ENCODE data around the gene KRT82.

KRT82 gene

DNA sequence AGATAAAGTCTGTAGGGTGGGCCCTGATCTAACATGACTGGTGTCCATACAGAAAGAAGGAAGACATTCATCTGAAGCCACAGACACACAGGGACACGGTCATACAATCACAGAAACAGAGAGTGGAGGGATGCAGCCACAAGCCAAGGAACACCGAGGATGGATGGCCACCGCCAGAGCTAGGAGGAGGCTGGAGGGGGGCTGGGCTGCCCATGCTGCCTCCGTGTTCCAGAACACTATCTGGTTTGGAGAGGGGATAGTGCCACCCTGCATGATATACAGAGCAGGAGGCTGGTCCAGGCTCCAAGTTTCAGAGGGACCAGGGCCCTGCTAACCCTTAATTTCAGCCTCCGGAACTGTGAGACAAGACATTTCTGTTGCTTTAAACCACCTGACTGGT, 19.3 kb upstream of the KRT82 start:
- Histone ChIP-seq H3K36me3 (replicated peaks; ENCODE audit: insufficient read depth, low read length) (no peaks in the 10 kb centered on the region), H4K20me1 (ENCODE audit: insufficient read depth, low read length) (no peaks in the 10 kb centered on the region), H2AFZ (ENCODE audit: low read length) (no peak overlapping the region), H3K9me3 (replicated peaks; ENCODE audit: insufficient read depth, low read length) (no peaks in the 10 kb centered on the region), H3F3A (ENCODE audit: insufficient read depth, low read length) (no peaks in the 10 kb centered on the region), H3K27ac (ENCODE audit: low read length) (no peak overlapping the region), H3K27me3 (replicated peaks; ENCODE audit: insufficient read depth, low read length) (peaks cover 60% of the 10 kb centered on the region), H3K9ac (ENCODE audit: low read length) (no peak overlapping the region), H3K9me2 (replicated peaks; ENCODE audit: insufficient read depth, low read length) (no peaks in the 10 kb centered on the region), H3K4me1 (ENCODE audit: low read length) (no peaks in the 10 kb centered on the region), H3K4me2 (ENCODE audit: low read depth, low read length) (no peak overlapping the region), H3K4me3 (ENCODE audit: low read length) (no peak overlapping the region), H3K79me2 (ENCODE audit: low read length) (no peaks in the 10 kb centered on the region)
- no peak for TF ChIP-seq EZH2phosphoT487 (IDR thresholded peaks at IDR 0.05; ENCODE audit: low read length)
- TF ChIP-seq, protein P1, sequence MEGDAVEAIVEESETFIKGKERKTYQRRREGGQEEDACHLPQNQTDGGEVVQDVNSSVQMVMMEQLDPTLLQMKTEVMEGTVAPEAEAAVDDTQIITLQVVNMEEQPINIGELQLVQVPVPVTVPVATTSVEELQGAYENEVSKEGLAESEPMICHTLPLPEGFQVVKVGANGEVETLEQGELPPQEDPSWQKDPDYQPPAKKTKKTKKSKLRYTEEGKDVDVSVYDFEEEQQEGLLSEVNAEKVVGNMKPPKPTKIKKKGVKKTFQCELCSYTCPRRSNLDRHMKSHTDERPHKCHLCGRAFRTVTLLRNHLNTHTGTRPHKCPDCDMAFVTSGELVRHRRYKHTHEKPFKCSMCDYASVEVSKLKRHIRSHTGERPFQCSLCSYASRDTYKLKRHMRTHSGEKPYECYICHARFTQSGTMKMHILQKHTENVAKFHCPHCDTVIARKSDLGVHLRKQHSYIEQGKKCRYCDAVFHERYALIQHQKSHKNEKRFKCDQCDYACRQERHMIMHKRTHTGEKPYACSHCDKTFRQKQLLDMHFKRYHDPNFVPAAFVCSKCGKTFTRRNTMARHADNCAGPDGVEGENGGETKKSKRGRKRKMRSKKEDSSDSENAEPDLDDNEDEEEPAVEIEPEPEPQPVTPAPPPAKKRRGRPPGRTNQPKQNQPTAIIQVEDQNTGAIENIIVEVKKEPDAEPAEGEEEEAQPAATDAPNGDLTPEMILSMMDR (IDR thresholded peaks at IDR 0.05; ENCODE audit: low read length), result no peak
- TF ChIP-seq EZH2 (optimal IDR thresholded peaks at IDR 0.05; ENCODE audit: low read depth, low read length), result no peak
- no peak for DNase-seq

DNA sequence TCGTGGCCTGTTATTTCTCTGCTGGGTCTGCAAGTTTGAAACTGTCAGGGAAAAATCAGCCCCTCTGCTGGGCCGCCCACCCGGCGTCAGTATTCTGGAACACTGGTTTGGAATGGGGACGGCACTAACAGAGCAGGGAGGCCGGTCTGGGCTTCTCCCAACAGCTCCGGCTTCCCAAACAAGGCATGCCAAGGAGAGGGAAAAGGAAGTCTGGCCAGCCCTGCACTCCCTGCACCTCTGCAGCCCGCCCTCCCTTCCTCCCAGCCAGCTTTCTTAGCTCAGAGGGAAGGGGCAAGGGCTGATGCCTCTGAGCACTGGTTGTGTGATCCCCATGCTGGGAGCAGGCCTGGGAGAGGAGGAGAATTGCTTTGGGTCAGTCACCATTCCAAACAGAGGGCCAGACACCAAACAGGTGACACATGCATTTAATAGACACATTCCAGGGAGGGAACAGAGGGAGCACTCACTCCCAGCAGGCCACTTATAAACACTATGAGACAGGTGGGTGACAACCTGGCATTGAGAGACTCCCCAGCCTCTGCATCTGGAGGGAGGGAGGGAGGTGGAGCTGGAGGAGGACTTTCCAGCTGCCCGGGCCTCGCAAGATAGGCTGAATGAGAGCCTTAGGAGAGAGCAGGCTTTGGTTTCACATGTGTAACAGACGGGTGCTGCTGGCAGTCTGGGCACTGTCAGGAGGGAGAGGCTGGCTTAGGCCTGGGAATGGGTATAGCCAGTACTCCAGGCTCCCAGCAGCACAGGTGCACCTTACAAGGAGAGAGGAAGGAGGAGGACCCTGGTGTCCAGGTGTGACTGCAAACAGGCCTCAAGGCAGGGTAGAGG, 17.7 kb upstream of the KRT82 start:
- Histone ChIP-seq H3K4me2 (ENCODE audit: low read depth, low read length) (no peak overlapping the region), H3K27ac (ENCODE audit: low read length) (no peak overlapping the region), H3K27me3 (replicated peaks; ENCODE audit: insufficient read depth, low read length) (peaks cover 44% of the 10 kb centered on the region), H3K4me3 (ENCODE audit: low read length) (no peak overlapping the region), H3K9me3 (replicated peaks; ENCODE audit: insufficient read depth, low read length) (no peaks in the 10 kb centered on the region), H3K9ac (ENCODE audit: low read length) (no peak overlapping the region), H3K79me2 (ENCODE audit: low read length) (no peaks in the 10 kb centered on the region), H2AFZ (ENCODE audit: low read length) (no peak overlapping the region), H3K9me2 (replicated peaks; ENCODE audit: insufficient read depth, low read length) (no peaks in the 10 kb centered on the region), H3F3A (ENCODE audit: insufficient read depth, low read length) (no peaks in the 10 kb centered on the region), H4K20me1 (ENCODE audit: insufficient read depth, low read length) (no peaks in the 10 kb centered on the region), H3K36me3 (replicated peaks; ENCODE audit: insufficient read depth, low read length) (no peaks in the 10 kb centered on the region), H3K4me1 (ENCODE audit: low read length) (no peaks in the 10 kb centered on the region)
- TF ChIP-seq EZH2 (optimal IDR thresholded peaks at IDR 0.05; ENCODE audit: low read depth, low read length) (no peak), EZH2phosphoT487 (IDR thresholded peaks at IDR 0.05; ENCODE audit: low read length) (no peak)
- no peak for DNase-seq

DNA sequence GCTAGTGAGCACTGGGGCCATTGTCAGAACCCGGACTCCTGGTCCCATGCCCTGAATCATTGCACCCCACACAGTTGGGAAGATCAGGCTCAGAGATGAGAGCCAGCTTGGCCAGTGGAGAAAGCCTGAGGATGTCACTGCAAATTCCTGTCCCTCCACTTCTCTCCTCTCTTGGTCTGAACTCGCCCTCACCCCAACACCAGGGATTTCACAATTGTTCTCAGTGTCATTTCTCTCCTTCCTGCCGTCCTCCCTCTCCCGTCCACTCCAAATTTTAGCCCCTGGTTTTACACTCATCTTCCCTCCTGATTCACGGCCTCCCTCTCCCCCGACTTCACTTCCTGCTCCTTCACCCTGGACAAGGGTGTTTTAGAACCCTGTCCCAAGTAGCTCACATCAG, 16.9 kb upstream of the KRT82 start:
- no peak for TF ChIP-seq EZH2 (optimal IDR thresholded peaks at IDR 0.05; ENCODE audit: low read depth, low read length)
- Histone ChIP-seq H4K20me1 (ENCODE audit: insufficient read depth, low read length) (no peaks in the 10 kb centered on the region), H3K27me3 (replicated peaks; ENCODE audit: insufficient read depth, low read length) (peaks cover 39% of the 10 kb centered on the region), H3K4me3 (ENCODE audit: low read length) (no peak overlapping the region), H3F3A (ENCODE audit: insufficient read depth, low read length) (no peaks in the 10 kb centered on the region), H3K4me1 (ENCODE audit: low read length) (no peaks in the 10 kb centered on the region), H3K9me3 (replicated peaks; ENCODE audit: insufficient read depth, low read length) (no peaks in the 10 kb centered on the region), H3K36me3 (replicated peaks; ENCODE audit: insufficient read depth, low read length) (no peaks in the 10 kb centered on the region), H3K27ac (ENCODE audit: low read length) (no peak overlapping the region), H3K9me2 (replicated peaks; ENCODE audit: insufficient read depth, low read length) (no peaks in the 10 kb centered on the region), H3K4me2 (ENCODE audit: low read depth, low read length) (no peak overlapping the region), H2AFZ (ENCODE audit: low read length) (no peak overlapping the region), H3K9ac (ENCODE audit: low read length) (no peak overlapping the region), H3K79me2 (ENCODE audit: low read length) (no peaks in the 10 kb centered on the region)
- DNase-seq, result no peak

DNA sequence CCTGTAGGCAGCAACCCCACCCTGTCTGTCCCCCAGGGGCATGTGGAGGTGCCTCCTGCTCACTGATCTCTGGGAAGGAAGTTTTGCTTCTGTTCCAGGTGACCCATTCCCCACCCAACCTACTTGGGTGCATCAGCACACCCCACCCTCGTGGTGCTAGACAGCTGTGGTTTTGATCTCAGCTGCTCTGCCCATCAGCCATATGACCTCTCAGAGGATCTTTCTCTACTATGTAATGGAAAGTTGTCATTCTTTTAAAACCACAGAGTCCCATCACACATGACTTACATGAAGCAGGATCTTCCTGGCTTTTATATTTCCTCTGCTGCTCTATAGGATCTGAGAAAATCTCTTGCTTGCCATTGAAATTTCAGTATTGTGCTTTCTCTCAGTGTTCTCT, 13.5 kb upstream of the KRT82 start:
- no peaks in the 10 kb centered on the region for H3K36me3 ChIP-seq (replicated peaks; ENCODE audit: insufficient read depth, low read length)
- no peaks in the 10 kb centered on the region for H3F3A ChIP-seq (ENCODE audit: insufficient read depth, low read length)
- no peak overlapping the region for H3K4me2 ChIP-seq (ENCODE audit: low read depth, low read length)
- no peaks in the 10 kb centered on the region for H3K9me2 ChIP-seq (replicated peaks; ENCODE audit: insufficient read depth, low read length)
- no peaks in the 10 kb centered on the region for H3K4me1 ChIP-seq (ENCODE audit: low read length)
- no peaks in the 10 kb centered on the region for H3K9me3 ChIP-seq (replicated peaks; ENCODE audit: insufficient read depth, low read length)
- no peak for TF ChIP-seq EZH2 (optimal IDR thresholded peaks at IDR 0.05; ENCODE audit: low read depth, low read length)
- TF ChIP-seq EZH2phosphoT487 (IDR thresholded peaks at IDR 0.05; ENCODE audit: low read length), result no peak
- TF ChIP-seq, protein P1 (IDR thresholded peaks at IDR 0.05; ENCODE audit: low read length), result no peak
- no peak overlapping the region for H2AFZ ChIP-seq (ENCODE audit: low read length)
- no peak overlapping the region for H3K4me3 ChIP-seq (ENCODE audit: low read length)
- H3K27me3 ChIP-seq (replicated peaks; ENCODE audit: insufficient read depth, low read length), result peaks cover 11% of the 10 kb centered on the region; the same call in 1 of the 2 replicates
- DNase-seq, result no peak
- no peaks in the 10 kb centered on the region for H4K20me1 ChIP-seq (ENCODE audit: insufficient read depth, low read length)
- no peak overlapping the region for H3K27ac ChIP-seq (ENCODE audit: low read length)
- no peaks in the 10 kb centered on the region for H3K79me2 ChIP-seq (ENCODE audit: low read length)
- no peak overlapping the region for H3K9ac ChIP-seq (ENCODE audit: low read length)
